Activated CD4-positive, alpha-beta T cell treated with anti-CD3 and anti-CD28 coated beads for 48 hours (primary cell): ENCODE measurements around the gene RBMXL3.

ENCODE experiments used
- DNase-seq: peaks from one replicate; pipeline ENCODE4 v3.0.0-alpha.2; 2020

Gene RBMXL3

GRCh38 chrX:115233497-115234455, 44.6 kb downstream of the RBMXL3 start, which contains the start of gene LRCH2:
Gene LRCH2, minus strand, starts transcription at chrX:115234096. Its CDS starts 55 bp downstream, at chrX:115234041.
- DNase-seq = no peak

DNA sequence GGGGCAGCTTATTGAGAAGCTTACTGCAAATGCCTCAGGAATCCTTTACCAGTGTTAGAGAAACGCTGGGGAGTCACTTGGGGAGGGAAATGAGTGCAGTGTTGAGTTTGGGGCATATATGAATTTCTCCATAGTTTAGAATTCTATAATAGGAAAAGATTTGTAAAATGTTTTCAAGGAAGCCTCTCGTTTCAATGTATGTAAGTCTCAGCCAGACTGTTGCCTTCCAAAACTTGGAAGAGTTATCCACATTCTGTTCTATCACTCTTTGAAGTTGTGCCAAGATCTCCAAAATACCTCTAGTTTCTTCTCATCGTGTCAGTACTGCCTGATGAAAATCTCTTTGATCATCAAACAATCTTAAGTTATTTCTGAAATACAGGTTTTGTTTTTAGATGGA, 45.3 kb downstream of the RBMXL3 start:
- DNase-seq = no peak

GRCh38 chrX:115236560-115236959, 47.4 kb downstream of the RBMXL3 start:
- no peak for DNase-seq

DNA sequence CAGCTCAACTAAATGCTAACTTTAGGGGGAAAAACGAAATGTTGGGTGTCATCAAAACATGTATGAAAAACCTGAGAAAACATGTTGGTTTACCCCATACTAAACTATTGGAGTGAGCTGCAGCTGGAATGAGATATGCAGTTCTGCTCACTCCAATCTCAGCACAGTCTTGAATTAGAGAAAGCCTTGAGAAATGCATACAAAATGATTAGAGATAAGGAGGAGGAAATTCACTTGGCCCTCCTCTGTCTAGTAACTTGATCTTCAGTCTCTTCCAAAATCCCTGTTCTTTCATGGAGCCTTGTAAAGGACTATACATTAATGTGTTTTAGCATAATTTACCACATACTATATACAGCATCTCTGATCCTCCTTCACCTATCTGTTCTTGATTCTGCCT, 47.8 kb downstream of the RBMXL3 start:
- no peak for DNase-seq
